HG03558 (cell line): ENCODE data around the gene SPR.

Experiments
- ATAC-seq: cut with Tn5 transposase; IDR thresholded peaks from one replicate; pipeline ENCODE4 v1.9.1; 2021; ENCODE audit warnings: moderate number of reproducible peaks; ENCODE audit not compliant: unreplicated experiment; ENCODE audit errors: extremely low read depth

The SPR gene

GRCh38 chr2:72927619-72928550 is 40.7 kb downstream of the SPR start:
- no peak for ATAC-seq

DNA sequence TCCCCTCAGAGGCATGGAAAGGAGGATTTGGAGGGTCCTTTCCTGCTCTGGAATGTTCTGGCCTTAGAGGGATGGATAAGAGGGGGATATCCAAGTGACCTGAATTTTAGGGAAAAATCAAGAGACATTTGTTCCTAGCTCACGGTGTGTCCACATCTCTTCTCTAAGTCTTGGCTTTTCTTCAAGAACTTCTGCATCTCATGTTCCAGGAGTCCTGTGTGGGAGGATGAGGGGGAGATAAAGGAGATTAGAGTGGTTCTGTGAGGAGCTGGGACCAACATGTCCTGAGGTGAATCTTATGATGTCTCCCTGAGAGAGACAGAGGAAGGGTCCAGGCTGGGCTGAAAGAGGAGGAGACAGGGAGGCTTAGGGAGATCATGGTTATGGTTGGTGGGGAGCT is 41.8 kb downstream of the SPR start:
- ATAC-seq = no peak

DNA sequence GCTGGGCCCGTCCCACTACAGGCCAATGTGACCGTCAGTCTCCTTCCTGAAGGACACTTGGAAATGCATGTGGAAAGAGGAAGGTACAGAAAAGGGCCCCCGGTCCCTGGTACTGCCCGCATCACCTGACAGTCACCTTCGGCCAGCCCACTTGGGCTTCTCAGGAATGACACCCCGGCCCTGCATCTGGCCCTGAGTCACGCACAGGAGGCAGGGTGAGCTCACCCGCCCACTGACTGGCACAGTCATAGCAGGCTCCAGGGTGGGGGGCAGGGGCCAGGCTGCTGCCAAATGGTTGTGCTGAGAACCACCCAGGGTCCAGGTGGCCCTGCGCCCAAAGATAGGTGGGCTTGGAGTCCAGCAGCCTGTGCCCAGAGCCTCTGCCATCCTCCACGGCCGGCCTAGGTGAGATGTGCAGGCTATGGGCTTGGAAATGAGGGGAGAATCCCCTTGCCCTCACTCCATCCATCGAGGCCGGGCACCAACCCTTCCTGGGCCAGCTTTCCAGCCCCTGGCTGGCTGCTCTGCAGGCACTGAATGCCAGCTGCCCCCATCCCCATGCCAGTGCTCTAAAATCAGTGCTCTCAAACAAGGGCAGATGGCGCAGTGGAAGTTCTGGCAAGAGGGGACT is 44.2 kb downstream of the SPR start:
- no peak for ATAC-seq

DNA sequence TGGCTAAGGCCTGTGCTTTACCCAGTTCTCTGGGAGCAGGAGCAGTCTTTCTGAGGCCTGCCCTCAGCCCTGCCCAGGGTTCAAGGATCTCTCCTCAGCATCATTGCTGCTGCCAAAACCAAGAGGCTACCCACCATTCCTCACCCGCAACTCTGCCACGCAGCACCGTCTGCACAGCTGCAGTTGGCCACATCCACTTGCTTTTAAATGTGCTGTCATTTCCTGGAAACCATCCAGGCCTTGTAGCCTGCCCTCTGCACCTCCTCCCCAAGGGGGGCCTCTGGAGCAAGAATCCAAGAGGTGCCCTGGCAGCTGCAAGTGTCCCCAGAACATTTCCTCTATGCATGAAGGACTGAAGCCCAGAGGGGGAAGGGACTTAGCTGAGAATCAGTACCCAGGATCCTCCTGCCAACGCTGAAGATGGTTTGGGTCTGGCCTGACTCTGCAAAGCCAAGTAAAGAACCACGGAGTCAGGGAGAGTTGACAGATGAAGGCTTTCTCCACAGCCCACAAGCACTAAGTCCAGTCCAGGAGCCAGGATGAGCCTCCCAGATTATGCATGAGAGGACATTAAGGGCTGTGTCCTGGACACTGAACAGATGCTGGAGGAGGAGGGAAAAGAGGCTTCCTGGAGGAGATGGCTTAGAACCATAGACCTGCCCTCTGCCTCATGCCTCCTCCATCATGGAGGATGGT is 45.0 kb downstream of the SPR start:
- no peak for ATAC-seq

DNA sequence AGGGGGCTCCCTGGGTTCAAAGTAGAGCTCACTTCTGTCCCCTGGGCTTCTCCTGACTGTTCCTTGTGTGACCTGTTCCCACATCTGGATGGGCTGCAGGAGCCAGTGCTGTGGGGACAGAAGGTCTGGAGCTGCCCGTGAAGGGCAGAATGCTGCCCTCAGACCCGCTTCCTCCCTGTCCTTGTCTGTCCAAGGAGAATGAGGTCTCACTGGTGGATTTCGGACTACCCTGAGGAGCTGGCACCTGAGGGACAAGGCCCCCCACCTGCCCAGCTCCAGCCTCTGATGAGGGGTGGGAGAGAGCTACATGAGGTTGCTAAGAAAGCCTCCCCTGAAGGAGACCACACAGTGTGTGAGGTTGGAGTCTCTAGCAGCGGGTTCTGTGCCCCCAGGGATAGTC is 45.6 kb downstream of the SPR start:
- no peak for ATAC-seq

GRCh38 chr2:72933207-72933606 is 46.0 kb downstream of the SPR start:
- no peak for ATAC-seq

GRCh38 chr2:72933646-72934151 is 46.5 kb downstream of the SPR start:
- ATAC-seq = no peak

DNA sequence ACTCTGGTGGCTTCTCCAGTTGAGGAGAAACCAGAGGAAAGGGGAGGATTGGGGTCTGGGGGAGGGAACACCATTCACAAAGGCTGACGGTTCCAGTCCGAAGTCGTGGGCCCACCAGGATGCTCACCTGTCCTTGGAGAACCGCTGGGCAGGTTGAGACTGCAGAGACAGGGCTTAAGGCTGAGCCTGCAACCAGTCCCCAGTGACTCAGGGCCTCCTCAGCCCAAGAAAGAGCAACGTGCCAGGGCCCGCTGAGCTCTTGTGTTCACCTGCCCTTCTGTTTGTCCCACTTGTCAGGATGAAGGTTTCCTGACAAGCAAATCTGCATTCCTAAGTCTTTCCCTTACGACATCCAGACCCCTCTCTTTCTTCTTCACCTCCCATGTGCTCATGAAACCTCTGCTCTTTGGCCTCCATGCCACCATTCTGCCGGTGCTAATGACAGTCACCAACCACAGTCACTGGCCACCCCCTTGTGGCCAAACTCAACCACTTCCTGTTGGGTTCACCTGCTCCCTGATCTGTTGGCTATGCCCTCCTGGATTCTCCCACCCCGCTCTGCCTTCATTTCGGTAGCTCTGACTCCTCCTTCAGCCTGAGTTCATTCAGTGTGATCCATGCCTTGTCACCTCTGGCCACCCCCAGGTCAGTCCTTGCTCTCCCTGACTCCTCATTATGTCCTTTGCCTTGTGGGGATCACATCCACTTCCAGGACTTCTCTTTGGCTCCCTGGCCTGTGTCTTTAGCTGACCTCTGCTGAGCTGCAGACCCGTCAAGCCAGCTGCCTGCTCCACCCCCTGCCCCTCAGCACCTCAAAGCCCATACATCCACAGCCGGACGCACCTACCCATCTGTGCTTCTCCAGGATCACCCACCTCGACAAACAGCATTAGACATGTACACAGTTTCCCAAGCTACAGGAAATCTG is 47.7 kb downstream of the SPR start:
- ATAC-seq = no peak

GRCh38 chr2:72935611-72935957 is 48.4 kb downstream of the SPR start:
- ATAC-seq = no peak

DNA sequence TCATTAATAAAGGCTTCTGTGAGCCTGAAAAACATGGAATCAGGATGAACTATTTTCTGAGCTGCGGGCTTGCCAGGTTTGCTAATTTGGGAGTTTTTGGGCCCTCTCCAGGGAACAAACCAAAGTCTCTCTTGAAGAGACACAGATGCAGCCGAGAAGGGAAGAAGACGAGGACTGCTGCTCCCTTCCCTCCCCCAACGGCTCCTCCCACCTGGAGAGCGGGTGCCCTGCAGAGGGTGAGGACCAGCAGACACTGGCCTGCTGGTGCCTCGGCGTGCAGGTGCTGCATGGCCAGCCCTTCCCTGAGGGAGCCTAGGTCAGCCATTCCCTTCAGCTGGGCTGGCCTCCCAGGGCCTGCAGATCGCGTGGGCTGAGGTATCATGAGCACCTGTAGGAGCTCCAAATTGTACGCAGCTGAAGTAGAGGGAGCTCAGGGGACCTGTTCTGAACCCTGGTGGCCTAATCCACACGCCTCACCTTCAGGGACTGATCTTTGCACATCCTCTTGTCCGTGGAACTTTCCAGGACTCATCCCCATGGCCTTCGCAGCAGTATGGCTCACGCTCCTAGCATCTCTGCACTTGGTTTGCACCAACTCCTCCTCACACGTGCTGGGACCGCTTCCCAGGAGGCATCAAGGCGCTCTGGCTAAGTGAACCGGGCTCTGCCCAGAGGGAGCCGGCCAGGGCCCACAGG is 49.6 kb downstream of the SPR start:
- no peak for ATAC-seq

DNA sequence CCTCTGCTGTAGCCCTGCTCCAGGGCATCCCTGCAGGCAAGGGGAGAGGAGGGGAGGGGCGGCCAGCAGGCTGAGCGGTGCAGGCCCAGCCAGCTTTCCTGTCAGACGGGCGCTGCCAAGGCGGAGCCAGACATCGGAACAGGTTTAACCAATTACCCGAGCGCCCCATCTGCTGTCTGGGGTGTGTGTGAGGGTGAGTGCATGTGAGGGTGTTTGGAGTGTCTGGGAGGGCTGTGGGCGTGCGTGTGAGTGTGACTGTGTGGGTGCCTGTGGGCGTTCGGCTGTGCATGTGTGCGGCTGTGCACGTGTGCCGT is 50.1 kb downstream of the SPR start:
- ATAC-seq = no peak

GRCh38 chr2:72938455-72938854 is 51.2 kb downstream of the SPR start:
- no peak for ATAC-seq

- no peak for ATAC-seq
Measured at GRCh38 chr2:72940361-72940760, 53.2 kb downstream of the SPR start.

DNA sequence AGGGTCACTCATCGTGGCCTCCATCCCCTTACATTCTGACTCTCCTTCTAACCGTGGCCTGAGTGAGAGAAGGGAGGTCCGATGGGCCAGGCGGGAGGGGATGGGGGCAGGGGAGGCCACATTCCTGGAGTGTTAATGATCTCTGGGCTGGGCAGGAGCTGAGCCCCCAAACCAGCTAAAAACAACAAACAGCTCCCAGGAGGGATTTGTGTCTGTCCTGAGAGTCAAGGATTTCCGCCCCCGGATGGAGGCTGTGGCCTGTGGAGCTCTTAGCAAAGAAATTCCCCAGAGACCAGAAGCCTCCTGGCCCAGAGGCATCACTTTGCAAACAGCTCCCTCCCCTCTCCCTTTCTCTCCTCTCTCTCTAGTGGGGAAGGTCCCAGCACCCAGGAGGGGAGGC is 53.6 kb downstream of the SPR start:
- no peak for ATAC-seq
